ENCODE results near the gene PLA2G2F. TPM values are rescaled to one million over a fixed set of nuclear protein-coding genes. Genes with fewer than 3 reads are reported as not detected.

Gene PLA2G2F
- total RNA-seq (not detected), polyA plus RNA-seq (under 1 TPM; 0.03 to 0.13 TPM)
- long read RNA-seq, donor 1, result 0 reads
- long read RNA-seq, donor 2, result 0 reads

GRCh38 chr1:20138961-20139550 is at the start of gene PLA2G2F:
PLA2G2F (plus strand) TSS chr1:20139323; CDS start chr1:20139428, 105 bp downstream.
- H3K36me3 ChIP-seq (ENCODE audit: control insufficient read depth in 1 of 2, insufficient read depth in 2 of 2, low read length in 1 of 2), result no peaks in the 10 kb centered on the region
- DNase-seq (no peak), ATAC-seq (ENCODE audit: low FRiP score) (no peak)
- WGBS, 2 donors, result 93 to 95% methylated on average over 9 of the region's 9 CpGs
- H3K4me3 ChIP-seq (ENCODE audit: low read length in 2 of 2), result no peak within 1 kb of the TSS
- intact Hi-C loops (cut with DNase I), result no loop called here
- no peaks in the 10 kb centered on the region for H3K27me3 ChIP-seq (ENCODE audit: control insufficient read depth in 1 of 2, insufficient read depth in 2 of 2, low read length in 1 of 2)
- H3K9me3 ChIP-seq (ENCODE audit: control insufficient read depth, low read length), result no peaks in the 10 kb centered on the region
- H3K27ac ChIP-seq (ENCODE audit: low read depth in 1 of 2, low read length in 2 of 2), result no peak within 1 kb of the TSS
- H3K4me1 ChIP-seq (ENCODE audit: control insufficient read depth in 1 of 2, insufficient read depth in 2 of 2, low read length in 2 of 2), result no peaks in the 10 kb centered on the region

DNA sequence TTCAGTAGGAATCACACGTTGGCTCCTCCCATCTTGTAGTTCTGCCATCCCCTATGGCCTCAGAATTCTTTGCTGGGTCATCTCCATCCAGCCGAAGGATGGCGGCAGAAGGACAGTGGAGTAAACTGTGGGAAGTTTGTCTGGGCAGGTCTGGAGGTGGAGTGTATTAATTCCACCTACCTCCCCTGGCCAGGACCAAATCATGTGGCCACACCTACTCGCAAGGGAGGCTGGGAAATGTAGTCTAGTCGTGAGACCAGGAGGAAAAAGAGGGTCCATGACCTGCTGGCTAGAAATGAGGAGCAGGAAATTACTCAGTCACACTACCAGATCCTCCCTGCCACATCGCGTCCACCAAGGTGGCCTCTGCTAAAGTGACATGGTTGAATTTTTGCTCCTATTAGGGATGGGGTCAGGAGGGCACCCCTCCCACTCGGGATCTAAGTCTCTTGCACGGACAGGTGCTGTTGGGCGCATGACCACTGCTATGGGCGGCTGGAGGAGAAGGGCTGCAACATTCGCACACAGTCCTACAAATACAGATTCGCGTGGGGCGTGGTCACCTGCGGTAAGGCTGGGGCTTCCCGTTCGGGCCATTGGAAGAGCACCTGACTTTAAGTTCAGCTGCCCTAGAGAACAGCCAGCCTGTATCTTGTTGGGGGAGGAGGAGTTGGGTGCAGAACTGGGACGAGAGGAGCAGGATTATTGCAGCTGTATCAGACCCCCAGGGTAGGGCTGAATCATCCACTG is 49.6 kb upstream of the PLA2G2F start:
- Histone ChIP-seq H3K4me3 (ENCODE audit: low read length in 2 of 2) (no peak overlapping the region), H3K4me1 (ENCODE audit: control insufficient read depth in 1 of 2, insufficient read depth in 2 of 2, low read length in 2 of 2) (no peaks in the 10 kb centered on the region), H3K27ac (ENCODE audit: low read depth in 1 of 2, low read length in 2 of 2) (no peak overlapping the region), H3K9me3 (ENCODE audit: control insufficient read depth, low read length) (no peaks in the 10 kb centered on the region), H3K36me3 (ENCODE audit: control insufficient read depth in 1 of 2, insufficient read depth in 2 of 2, low read length in 1 of 2) (peaks cover 0 to 4% of the 10 kb centered on the region in 2 donors), H3K27me3 (ENCODE audit: control insufficient read depth in 1 of 2, insufficient read depth in 2 of 2, low read length in 1 of 2) (no peaks in the 10 kb centered on the region)
- WGBS, 2 donors, result 89 to 90% methylated on average over 19 of the region's 19 CpGs
- ATAC-seq (ENCODE audit: low FRiP score) (no peak), DNase-seq (peak in 1 of 2 donors; percentile 50)
- intact Hi-C loops (cut with DNase I), result no loop called here

DNA sequence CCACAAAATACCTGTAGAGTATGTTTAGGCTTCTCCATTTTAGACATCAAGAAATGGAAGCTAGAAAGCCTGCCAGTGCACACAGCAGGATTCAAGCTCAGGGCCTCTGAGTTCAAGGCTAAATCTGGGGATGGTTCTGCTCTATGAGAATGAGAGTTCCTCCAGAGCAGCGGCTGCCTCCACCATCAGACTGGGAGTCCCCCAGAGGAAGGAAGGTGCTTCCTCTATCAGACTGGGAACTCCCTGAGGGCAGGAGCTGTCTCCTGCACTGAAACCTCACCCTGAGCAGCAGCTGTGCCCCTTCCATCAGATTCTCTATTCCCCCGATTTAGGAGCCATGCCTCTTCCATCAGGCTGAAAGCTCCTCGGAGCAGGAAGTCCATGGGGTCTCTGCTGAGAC is 49.0 kb upstream of the PLA2G2F start:
- Histone ChIP-seq H3K27me3 (ENCODE audit: control insufficient read depth in 1 of 2, insufficient read depth in 2 of 2, low read length in 1 of 2) (no peaks in the 10 kb centered on the region), H3K4me3 (ENCODE audit: low read length in 2 of 2) (no peak overlapping the region), H3K27ac (ENCODE audit: low read depth in 1 of 2, low read length in 2 of 2) (no peak overlapping the region), H3K36me3 (ENCODE audit: control insufficient read depth in 1 of 2, insufficient read depth in 2 of 2, low read length in 1 of 2) (peaks cover 0 to 4% of the 10 kb centered on the region in 2 donors), H3K4me1 (ENCODE audit: control insufficient read depth in 1 of 2, insufficient read depth in 2 of 2, low read length in 2 of 2) (no peaks in the 10 kb centered on the region), H3K9me3 (ENCODE audit: control insufficient read depth, low read length) (no peaks in the 10 kb centered on the region)
- ATAC-seq (ENCODE audit: low FRiP score) (no peak), DNase-seq (peak in 1 of 2 donors; percentile 51)
- WGBS, 2 donors, result 89 to 91% methylated on average over 3 of the region's 3 CpGs
- intact Hi-C loops (cut with DNase I), result no loop called here

GRCh38 chr1:20090641-20091040 is 48.5 kb upstream of the PLA2G2F start:
- intact Hi-C loops (cut with DNase I), result no loop called here
- H3K27ac ChIP-seq (ENCODE audit: low read depth in 1 of 2, low read length in 2 of 2), result no peak overlapping the region
- 83 to 87% methylated on average over 6 of the region's 6 CpGs for WGBS, 2 donors
- no peaks in the 10 kb centered on the region for H3K9me3 ChIP-seq (ENCODE audit: control insufficient read depth, low read length)
- no peak overlapping the region for H3K4me3 ChIP-seq (ENCODE audit: low read length in 2 of 2)
- DNase-seq (peak in 1 of 2 donors; percentile 21), ATAC-seq (ENCODE audit: low FRiP score) (peak; percentile 39)
- H3K36me3 ChIP-seq (ENCODE audit: control insufficient read depth in 1 of 2, insufficient read depth in 2 of 2, low read length in 1 of 2), result peaks cover 0 to 4% of the 10 kb centered on the region in 2 donors
- no peaks in the 10 kb centered on the region for H3K27me3 ChIP-seq (ENCODE audit: control insufficient read depth in 1 of 2, insufficient read depth in 2 of 2, low read length in 1 of 2)
- H3K4me1 ChIP-seq (ENCODE audit: control insufficient read depth in 1 of 2, insufficient read depth in 2 of 2, low read length in 2 of 2), result no peaks in the 10 kb centered on the region

DNA sequence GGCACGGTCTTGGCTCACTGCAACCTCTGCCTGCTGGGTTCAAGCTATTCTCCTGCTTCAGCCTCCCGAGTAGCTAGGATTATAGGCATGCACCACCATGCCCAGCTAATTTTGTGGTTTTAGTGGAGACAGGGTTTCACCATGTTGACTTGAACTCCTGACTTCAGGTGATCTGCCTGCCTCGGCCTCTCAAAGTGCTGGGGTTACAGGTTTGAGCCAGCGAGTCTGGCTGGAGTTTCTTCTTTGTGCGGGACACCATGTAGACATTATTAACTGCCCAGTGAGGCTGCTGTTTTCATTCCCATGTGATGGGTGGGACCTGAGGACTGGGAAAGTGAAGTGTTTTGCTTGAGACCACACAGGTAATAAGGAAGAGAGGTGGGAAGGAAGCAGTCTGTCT is 45.8 kb upstream of the PLA2G2F start:
- Histone ChIP-seq H3K9me3 (ENCODE audit: control insufficient read depth, low read length) (peaks cover 7% of the 10 kb centered on the region), H3K27me3 (ENCODE audit: control insufficient read depth in 1 of 2, insufficient read depth in 2 of 2, low read length in 1 of 2) (no peaks in the 10 kb centered on the region), H3K4me3 (ENCODE audit: low read length in 2 of 2) (no peak overlapping the region), H3K36me3 (ENCODE audit: control insufficient read depth in 1 of 2, insufficient read depth in 2 of 2, low read length in 1 of 2) (peaks cover 0 to 2% of the 10 kb centered on the region in 2 donors), H3K4me1 (ENCODE audit: control insufficient read depth in 1 of 2, insufficient read depth in 2 of 2, low read length in 2 of 2) (no peaks in the 10 kb centered on the region), H3K27ac (ENCODE audit: low read depth in 1 of 2, low read length in 2 of 2) (no peak overlapping the region)
- peak in 1 of 2 donors; percentile 64 for DNase-seq
- 89 to 91% methylated on average over 5 of the region's 5 CpGs for WGBS, 2 donors
- intact Hi-C loops (cut with DNase I), result no loop called here
- no peak for ATAC-seq (ENCODE audit: low FRiP score)

GRCh38 chr1:20093940-20094391 is 45.2 kb upstream of the PLA2G2F start:
- DNase-seq (peak; percentile 71 to 78), ATAC-seq (ENCODE audit: low FRiP score) (peak; percentile 84)
- WGBS, 2 donors, result 78 to 81% methylated on average over 5 of the region's 5 CpGs
- Histone ChIP-seq H3K27me3 (ENCODE audit: control insufficient read depth in 1 of 2, insufficient read depth in 2 of 2, low read length in 1 of 2) (no peaks in the 10 kb centered on the region), H3K4me3 (ENCODE audit: low read length in 2 of 2) (no peak overlapping the region), H3K27ac (ENCODE audit: low read depth in 1 of 2, low read length in 2 of 2) (no peak overlapping the region), H3K4me1 (ENCODE audit: control insufficient read depth in 1 of 2, insufficient read depth in 2 of 2, low read length in 2 of 2) (no peaks in the 10 kb centered on the region), H3K9me3 (ENCODE audit: control insufficient read depth, low read length) (peaks cover 7% of the 10 kb centered on the region), H3K36me3 (ENCODE audit: control insufficient read depth in 1 of 2, insufficient read depth in 2 of 2, low read length in 1 of 2) (peaks cover 0 to 2% of the 10 kb centered on the region in 2 donors)
- intact Hi-C loops (cut with DNase I), result no loop called here

GRCh38 chr1:20095564-20096434 is 43.3 kb upstream of the PLA2G2F start:
- Histone ChIP-seq H3K27me3 (ENCODE audit: control insufficient read depth in 1 of 2, insufficient read depth in 2 of 2, low read length in 1 of 2) (no peaks in the 10 kb centered on the region), H3K9me3 (ENCODE audit: control insufficient read depth, low read length) (peaks cover 7% of the 10 kb centered on the region), H3K4me3 (ENCODE audit: low read length in 2 of 2) (no peak overlapping the region), H3K27ac (ENCODE audit: low read depth in 1 of 2, low read length in 2 of 2) (no peak overlapping the region), H3K36me3 (ENCODE audit: control insufficient read depth in 1 of 2, insufficient read depth in 2 of 2, low read length in 1 of 2) (no peaks in the 10 kb centered on the region), H3K4me1 (ENCODE audit: control insufficient read depth in 1 of 2, insufficient read depth in 2 of 2, low read length in 2 of 2) (no peaks in the 10 kb centered on the region)
- 79 to 83% methylated on average over 5 of the region's 5 CpGs for WGBS, 2 donors
- no peak for ATAC-seq (ENCODE audit: low FRiP score)
- DNase-seq, result peak in 1 of 2 donors; percentile 7
- intact Hi-C loops (cut with DNase I), result no loop called here

GRCh38 chr1:20096840-20097447 is 42.2 kb upstream of the PLA2G2F start:
- Histone ChIP-seq H3K4me1 (ENCODE audit: control insufficient read depth in 1 of 2, insufficient read depth in 2 of 2, low read length in 2 of 2) (no peaks in the 10 kb centered on the region), H3K36me3 (ENCODE audit: control insufficient read depth in 1 of 2, insufficient read depth in 2 of 2, low read length in 1 of 2) (no peaks in the 10 kb centered on the region), H3K4me3 (ENCODE audit: low read length in 2 of 2) (no peak overlapping the region), H3K27me3 (ENCODE audit: control insufficient read depth in 1 of 2, insufficient read depth in 2 of 2, low read length in 1 of 2) (no peaks in the 10 kb centered on the region), H3K27ac (ENCODE audit: low read depth in 1 of 2, low read length in 2 of 2) (no peak overlapping the region), H3K9me3 (ENCODE audit: control insufficient read depth, low read length) (peaks cover 7% of the 10 kb centered on the region)
- ATAC-seq (ENCODE audit: low FRiP score), result no peak
- peak in 1 of 2 donors; percentile 30 for DNase-seq
- intact Hi-C loops (cut with DNase I), result no loop called here
- WGBS, 2 donors, result 86 to 90% methylated on average over 7 of the region's 7 CpGs
